ENCODE measurements around the gene SH2D6.
"Not testable (repeated sequence)": the region's sequence is repeated elsewhere in the genome, so short reads cannot be mapped to it uniquely, and the experiment has no call there.

The SH2D6 gene

DNA sequence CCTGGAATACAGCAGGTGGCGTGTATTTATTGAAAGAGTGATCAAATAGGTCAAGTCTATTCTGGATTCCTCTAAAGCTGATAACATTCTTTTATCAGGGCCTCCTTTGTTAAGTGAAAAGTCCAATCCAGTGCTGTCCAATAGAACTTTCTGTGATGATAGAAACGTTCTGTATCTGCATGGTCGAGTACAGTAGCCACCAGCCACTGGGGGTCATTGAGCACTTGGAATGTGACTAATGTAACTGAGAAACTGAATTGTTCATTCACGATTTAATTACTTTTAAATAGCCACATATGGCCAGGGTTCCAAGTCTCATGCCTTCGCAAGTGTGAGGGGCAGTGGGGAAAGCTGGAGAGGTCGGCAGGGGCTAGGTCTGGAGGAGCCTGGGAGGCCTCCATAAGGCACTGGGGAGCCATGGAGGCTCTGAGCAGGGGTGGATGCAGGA is 20.5 kb downstream of the SH2D6 start:
- Histone ChIP-seq H2AFZ (ENCODE audit: low read depth, low read length) (no peak overlapping the region), H3K14ac (ENCODE audit: low read length in 2 of 2) (no peak overlapping the region), H3K23ac (ENCODE audit: low read length in 2 of 2) (no peak overlapping the region), H2BK120ac (ENCODE audit: low read depth, low read length) (peak overlapping the region; percentile 54), H3K4ac (ENCODE audit: low read depth in 1 of 2, low read length in 2 of 2) (peak overlapping the region; percentile 90 to 91), H2BK5ac (ENCODE audit: low read depth, low read length, poor library complexity, severe bottlenecking) (no peak overlapping the region), H4K91ac (ENCODE audit: low read length) (peak overlapping the region; percentile 65), H3K18ac (ENCODE audit: low read depth in 1 of 2, low read length in 2 of 2) (peak overlapping the region; percentile 29 to 86), H2BK15ac (ENCODE audit: low read depth, poor library complexity, severe bottlenecking) (no peak overlapping the region), H3K9me3 (ENCODE audit: control insufficient read depth, low read length) (no peaks in the 10 kb centered on the region), H2BK12ac (ENCODE audit: low read length in 2 of 2) (peak overlapping the region in 1 of 2 experiments; percentile 84), H3K27ac (ENCODE audit: low read length, poor library complexity, severe bottlenecking) (no peak overlapping the region), H3K27me3 (ENCODE audit: control insufficient read depth in 1 of 2, insufficient read depth in 1 of 2, low read length in 2 of 2) (no peaks in the 10 kb centered on the region), H4K8ac (ENCODE audit: low read length) (peak overlapping the region; percentile 55), H3K4me2 (ENCODE audit: low read length, poor library complexity, severe bottlenecking) (no peak overlapping the region), H3K4me1 (ENCODE audit: control insufficient read depth, insufficient read depth, low read depth, low read length) (peaks cover 41% of the 10 kb centered on the region), H2AK5ac (ENCODE audit: low read length, severe bottlenecking) (peak overlapping the region; percentile 54), H3K36me3 (ENCODE audit: control insufficient read depth in 1 of 2, insufficient read depth in 2 of 2, low read depth in 1 of 2, low read length in 2 of 2) (no peaks in the 10 kb centered on the region), H3K4me3 (ENCODE audit: insufficient read depth in 1 of 2, low read depth in 1 of 2, low read length in 2 of 2) (no peak overlapping the region), H3K9ac (ENCODE audit: low read length) (peak overlapping the region; percentile 85), H3K79me1 (replicated peaks; ENCODE audit: low read length, poor library complexity, severe bottlenecking) (no peaks in the 10 kb centered on the region)
- 92% methylated on average over 6 of the region's 6 CpGs for WGBS
- no peak for DNase-seq

DNA sequence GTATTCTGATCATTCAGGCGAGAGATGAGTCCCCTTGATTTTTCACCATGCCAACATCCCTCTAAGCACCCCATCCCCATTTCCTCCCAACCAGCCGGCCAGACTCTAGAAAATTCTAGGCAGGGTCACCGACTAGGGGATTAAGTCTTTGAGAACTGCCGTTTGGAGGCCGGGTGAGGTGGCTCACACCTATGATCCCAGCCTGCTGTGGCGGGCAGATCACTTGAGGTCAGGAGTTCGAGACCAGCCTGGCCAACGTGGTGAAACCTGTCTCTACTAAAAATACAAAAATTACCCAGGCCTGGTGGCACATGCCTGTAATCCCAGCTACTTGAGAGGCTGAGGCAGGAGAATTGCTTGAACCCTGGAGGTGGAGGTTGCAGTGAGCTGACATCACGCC is 21.1 kb downstream of the SH2D6 start:
- H3K4ac ChIP-seq (ENCODE audit: low read depth in 1 of 2, low read length in 2 of 2); H2AK5ac ChIP-seq (ENCODE audit: low read length, severe bottlenecking); H3K27me3 ChIP-seq (ENCODE audit: control insufficient read depth in 1 of 2, insufficient read depth in 1 of 2, low read length in 2 of 2); H4K8ac ChIP-seq (ENCODE audit: low read length); H2AFZ ChIP-seq (ENCODE audit: low read depth, low read length); H2BK120ac ChIP-seq (ENCODE audit: low read depth, low read length); DNase-seq; H2BK12ac ChIP-seq (ENCODE audit: low read length in 2 of 2); H2BK15ac ChIP-seq (ENCODE audit: low read depth, poor library complexity, severe bottlenecking); H3K9ac ChIP-seq (ENCODE audit: low read length); H3K14ac ChIP-seq (ENCODE audit: low read length in 2 of 2); H3K18ac ChIP-seq (ENCODE audit: low read depth in 1 of 2, low read length in 2 of 2); H3K4me3 ChIP-seq (ENCODE audit: insufficient read depth in 1 of 2, low read depth in 1 of 2, low read length in 2 of 2); H3K9me3 ChIP-seq (ENCODE audit: control insufficient read depth, low read length); H4K91ac ChIP-seq (ENCODE audit: low read length); H3K4me2 ChIP-seq (ENCODE audit: low read length, poor library complexity, severe bottlenecking); H3K27ac ChIP-seq (ENCODE audit: low read length, poor library complexity, severe bottlenecking); H3K79me1 ChIP-seq (replicated peaks; ENCODE audit: low read length, poor library complexity, severe bottlenecking); H3K23ac ChIP-seq (ENCODE audit: low read length in 2 of 2); H2BK5ac ChIP-seq (ENCODE audit: low read depth, low read length, poor library complexity, severe bottlenecking); H3K36me3 ChIP-seq (ENCODE audit: control insufficient read depth in 1 of 2, insufficient read depth in 2 of 2, low read depth in 1 of 2, low read length in 2 of 2): not testable (repeated sequence)
- peaks cover 37% of the 10 kb centered on the region for H3K4me1 ChIP-seq (ENCODE audit: control insufficient read depth, insufficient read depth, low read depth, low read length)
- WGBS = 95% methylated on average over 7 of the region's 9 CpGs

DNA sequence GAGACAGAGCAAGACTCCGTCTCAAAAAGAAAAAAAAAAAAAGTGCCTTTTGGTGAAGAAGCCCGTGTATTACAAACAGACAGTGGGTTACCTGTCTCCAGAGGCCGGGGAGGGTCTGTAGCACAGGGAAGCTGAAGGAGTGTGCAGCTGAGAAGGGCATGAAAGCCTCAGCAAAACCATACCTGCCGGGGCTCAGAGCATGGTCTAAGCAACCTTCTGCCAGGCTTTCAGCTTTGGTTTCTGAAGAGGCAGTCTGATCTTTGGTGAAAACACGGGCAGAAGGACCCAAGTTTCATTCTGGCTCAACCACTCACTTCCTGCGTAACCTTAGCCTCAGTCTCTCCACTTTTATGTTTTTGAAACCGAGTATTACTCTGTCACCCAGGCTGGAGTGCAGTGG is 21.5 kb downstream of the SH2D6 start:
- no peaks in the 10 kb centered on the region for H3K79me1 ChIP-seq (replicated peaks; ENCODE audit: low read length, poor library complexity, severe bottlenecking)

DNA sequence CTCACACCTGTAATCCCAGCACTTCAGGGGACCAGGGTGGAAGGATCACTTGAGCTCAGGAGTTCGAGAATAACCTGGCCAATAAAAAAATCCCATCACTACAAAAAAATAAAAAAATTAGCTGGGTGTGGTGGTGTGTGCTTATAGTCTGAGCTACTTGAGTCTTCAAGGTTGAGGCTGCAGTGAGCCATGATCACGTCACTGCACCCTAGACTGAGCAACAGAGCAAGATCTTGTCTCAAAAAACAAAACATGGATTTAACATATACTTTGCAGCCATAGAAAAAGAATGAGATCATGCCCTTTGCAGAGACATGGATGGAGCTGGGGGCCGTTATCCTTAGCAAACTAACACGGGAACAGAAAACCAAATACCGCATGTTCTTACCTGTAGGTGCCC is 22.2 kb downstream of the SH2D6 start:
- Histone ChIP-seq H3K18ac (ENCODE audit: low read depth in 1 of 2, low read length in 2 of 2) (no peak overlapping the region), H2BK15ac (ENCODE audit: low read depth, poor library complexity, severe bottlenecking) (no peak overlapping the region), H2BK12ac (ENCODE audit: low read length in 2 of 2) (no peak overlapping the region), H3K36me3 (ENCODE audit: control insufficient read depth in 1 of 2, insufficient read depth in 2 of 2, low read depth in 1 of 2, low read length in 2 of 2) (no peaks in the 10 kb centered on the region), H3K4ac (ENCODE audit: low read depth in 1 of 2, low read length in 2 of 2) (no peak overlapping the region), H3K9me3 (ENCODE audit: control insufficient read depth, low read length) (no peaks in the 10 kb centered on the region), H3K4me1 (ENCODE audit: control insufficient read depth, insufficient read depth, low read depth, low read length) (peaks cover 30% of the 10 kb centered on the region), H4K8ac (ENCODE audit: low read length) (no peak overlapping the region), H3K4me2 (ENCODE audit: low read length, poor library complexity, severe bottlenecking) (no peak overlapping the region), H2BK120ac (ENCODE audit: low read depth, low read length) (no peak overlapping the region), H3K27ac (ENCODE audit: low read length, poor library complexity, severe bottlenecking) (no peak overlapping the region), H3K79me1 (replicated peaks; ENCODE audit: low read length, poor library complexity, severe bottlenecking) (no peaks in the 10 kb centered on the region), H3K27me3 (ENCODE audit: control insufficient read depth in 1 of 2, insufficient read depth in 1 of 2, low read length in 2 of 2) (no peaks in the 10 kb centered on the region), H3K14ac (ENCODE audit: low read length in 2 of 2) (no peak overlapping the region), H2AK5ac (ENCODE audit: low read length, severe bottlenecking) (no peak overlapping the region), H4K91ac (ENCODE audit: low read length) (no peak overlapping the region), H3K23ac (ENCODE audit: low read length in 2 of 2) (no peak overlapping the region), H3K9ac (ENCODE audit: low read length) (no peak overlapping the region), H2BK5ac (ENCODE audit: low read depth, low read length, poor library complexity, severe bottlenecking) (no peak overlapping the region), H2AFZ (ENCODE audit: low read depth, low read length) (no peak overlapping the region), H3K4me3 (ENCODE audit: insufficient read depth in 1 of 2, low read depth in 1 of 2, low read length in 2 of 2) (no peak overlapping the region)
- no peak for DNase-seq
- WGBS = 96% methylated on average over 4 of the region's 5 CpGs

More for the DNA sequence above, 21.5 kb downstream of the SH2D6 start:
- H2AK5ac ChIP-seq (ENCODE audit: low read length, severe bottlenecking) = no peak overlapping the region
- no peak overlapping the region for H3K23ac ChIP-seq (ENCODE audit: low read length in 2 of 2)
- H4K8ac ChIP-seq (ENCODE audit: low read length) = no peak overlapping the region
- 90% methylated on average over 7 of the region's 7 CpGs for WGBS
- H3K14ac ChIP-seq (ENCODE audit: low read length in 2 of 2) = no peak overlapping the region
- no peak overlapping the region for H3K18ac ChIP-seq (ENCODE audit: low read depth in 1 of 2, low read length in 2 of 2)
- H3K4me1 ChIP-seq (ENCODE audit: control insufficient read depth, insufficient read depth, low read depth, low read length) = peaks cover 36% of the 10 kb centered on the region
- peak overlapping the region in 1 of 2 experiments; percentile 33 for H2BK12ac ChIP-seq (ENCODE audit: low read length in 2 of 2)
- H3K36me3 ChIP-seq (ENCODE audit: control insufficient read depth in 1 of 2, insufficient read depth in 2 of 2, low read depth in 1 of 2, low read length in 2 of 2) = no peaks in the 10 kb centered on the region
- DNase-seq = no peak
- H3K27me3 ChIP-seq (ENCODE audit: control insufficient read depth in 1 of 2, insufficient read depth in 1 of 2, low read length in 2 of 2) = no peaks in the 10 kb centered on the region
- no peak overlapping the region for H2AFZ ChIP-seq (ENCODE audit: low read depth, low read length)
- no peak overlapping the region for H2BK15ac ChIP-seq (ENCODE audit: low read depth, poor library complexity, severe bottlenecking)
- H3K9me3 ChIP-seq (ENCODE audit: control insufficient read depth, low read length) = no peaks in the 10 kb centered on the region
- H3K4me2 ChIP-seq (ENCODE audit: low read length, poor library complexity, severe bottlenecking) = no peak overlapping the region
- no peak overlapping the region for H3K27ac ChIP-seq (ENCODE audit: low read length, poor library complexity, severe bottlenecking)
- no peak overlapping the region for H4K91ac ChIP-seq (ENCODE audit: low read length)
- no peak overlapping the region for H2BK120ac ChIP-seq (ENCODE audit: low read depth, low read length)
- no peak overlapping the region for H3K4me3 ChIP-seq (ENCODE audit: insufficient read depth in 1 of 2, low read depth in 1 of 2, low read length in 2 of 2)
- H3K4ac ChIP-seq (ENCODE audit: low read depth in 1 of 2, low read length in 2 of 2) = no peak overlapping the region
- H3K9ac ChIP-seq (ENCODE audit: low read length) = no peak overlapping the region
- no peak overlapping the region for H2BK5ac ChIP-seq (ENCODE audit: low read depth, low read length, poor library complexity, severe bottlenecking)

Data from mesenchymal stem cell (in vitro differentiated cells and primary cell).